H7 (cell line): ENCODE data around the gene KRTAP1-5. TPM values are rescaled to one million over a fixed set of nuclear protein-coding genes. Genes with fewer than 3 reads are reported as not detected.
A peak's percentile ranks its signal among the peaks of the same experiment; 100 is the strongest.
"Not testable (repeated sequence)": the region's sequence is repeated elsewhere in the genome, so short reads cannot be mapped to it uniquely, and the experiment has no call there.

Experiments used
- DNase-seq: peaks from one replicate; pipeline ENCODE4 v3.0.0; 2012
- H3K27me3 ChIP-seq: 2 replicates; pipeline ENCODE4 v1.6.0; 2011; ENCODE audit warnings: mild to moderate bottlenecking, low read length; ENCODE audit not compliant: control insufficient read depth, insufficient read depth
- H3K36me3 ChIP-seq: replicated peaks from 2 replicates; pipeline ENCODE4 v1.5.1; 2011; ENCODE audit warnings: low read length; ENCODE audit not compliant: control insufficient read depth, insufficient read depth
- H3K4me3 ChIP-seq: 2 replicates; pipeline ENCODE4 v1.5.1; 2011; ENCODE audit warnings: low read depth, mild to moderate bottlenecking, control low read depth, low read length, moderate library complexity; ENCODE audit not compliant: insufficient read depth
- total RNA-seq: library from RNA; depleted of rRNA; stranded (reverse); fragments of >200 nt; shearing (Covaris generic); gene quantifications from 2 replicates; pipeline ENCODE4 v1.2.3, GENCODE V29; 2014

The KRTAP1-5 gene
- total RNA-seq, 1 experiment from 2014 or later: not detected

DNA sequence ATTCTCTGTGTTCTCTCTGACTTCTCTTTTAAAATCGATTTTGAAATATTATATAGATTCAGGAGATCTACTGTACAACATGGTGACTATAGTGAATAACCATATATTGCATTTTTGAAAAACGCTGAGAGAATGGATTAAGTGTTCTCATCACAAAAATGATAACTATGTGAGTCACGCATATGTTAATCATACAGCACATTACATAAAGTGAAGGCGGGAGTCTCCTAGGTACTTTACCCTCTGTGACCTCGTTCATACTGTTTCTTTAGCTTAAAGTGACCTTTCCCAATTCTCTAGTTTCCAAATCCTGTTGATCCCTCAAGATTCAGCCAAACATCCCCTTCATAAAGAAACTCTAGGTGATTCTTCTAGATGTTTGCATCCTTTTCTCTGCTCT is 24.2 kb downstream of the KRTAP1-5 start:
- H3K36me3 ChIP-seq: no peaks in the 10 kb centered on the region
- DNase-seq: no peak
- H3K4me3 ChIP-seq: no peak overlapping the region
- H3K27me3 ChIP-seq: no peaks in the 10 kb centered on the region

DNA sequence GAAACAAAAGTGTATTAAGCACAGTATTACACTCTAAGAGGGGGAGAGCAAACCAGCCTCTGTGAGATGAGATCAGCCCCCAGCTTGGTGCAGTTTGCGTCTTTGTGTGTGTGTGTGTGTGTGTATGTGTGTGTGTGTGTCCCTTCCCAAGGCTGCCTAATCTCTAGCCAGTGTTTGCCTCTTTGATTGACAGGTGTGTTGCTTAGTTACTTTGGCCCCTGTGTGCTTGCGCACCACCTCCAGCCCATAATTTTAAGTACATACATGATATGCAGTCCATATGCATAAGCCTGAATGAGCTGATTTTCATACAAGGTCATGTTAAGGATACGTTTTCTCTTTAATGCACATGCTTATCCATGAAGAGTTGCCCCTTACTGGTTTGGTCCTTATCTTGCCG is 25.2 kb downstream of the KRTAP1-5 start:
- DNase-seq: no peak
- Histone ChIP-seq H3K4me3 (no peak overlapping the region), H3K27me3 (no peaks in the 10 kb centered on the region), H3K36me3 (no peaks in the 10 kb centered on the region)

- not testable (repeated sequence) for H3K27me3 ChIP-seq, H3K36me3 ChIP-seq, H3K4me3 ChIP-seq, DNase-seq
These were observed 27.4 kb downstream of the KRTAP1-5 start, which contains the start of gene KRTAP3-2 for GRCh38 chr17:40999563-40999962. Gene KRTAP3-2, minus strand, starts transcription at chr17:40999906. Its CDS starts 53 bp downstream, at chr17:40999853.

DNA sequence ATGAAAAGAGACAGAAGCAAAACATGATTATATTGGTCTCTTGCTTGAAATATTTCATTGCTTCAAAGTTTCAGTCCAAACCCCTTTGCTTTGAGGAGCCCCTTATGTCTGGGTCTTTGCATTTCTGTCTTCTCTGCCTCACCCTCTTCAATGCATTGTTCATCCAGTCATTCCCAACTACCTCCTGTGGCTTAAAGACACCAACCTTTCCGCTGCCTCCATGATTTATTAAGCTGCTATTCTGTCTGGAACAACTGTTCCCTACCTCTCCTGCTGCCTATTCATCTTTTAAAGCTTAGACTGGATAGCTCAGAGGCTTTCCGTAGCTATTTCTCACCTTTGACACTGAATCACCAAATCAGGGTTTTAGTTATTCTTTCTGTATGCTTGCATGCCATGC is 29.6 kb downstream of the KRTAP1-5 start:
- Histone ChIP-seq H3K27me3 (no peaks in the 10 kb centered on the region), H3K36me3 (no peaks in the 10 kb centered on the region), H3K4me3 (no peak overlapping the region)
- no peak for DNase-seq

GRCh38 chr17:40996829-40997228 is 30.2 kb downstream of the KRTAP1-5 start:
- Histone ChIP-seq H3K36me3 (no peaks in the 10 kb centered on the region), H3K27me3 (no peaks in the 10 kb centered on the region), H3K4me3 (no peak overlapping the region)
- no peak for DNase-seq

DNA sequence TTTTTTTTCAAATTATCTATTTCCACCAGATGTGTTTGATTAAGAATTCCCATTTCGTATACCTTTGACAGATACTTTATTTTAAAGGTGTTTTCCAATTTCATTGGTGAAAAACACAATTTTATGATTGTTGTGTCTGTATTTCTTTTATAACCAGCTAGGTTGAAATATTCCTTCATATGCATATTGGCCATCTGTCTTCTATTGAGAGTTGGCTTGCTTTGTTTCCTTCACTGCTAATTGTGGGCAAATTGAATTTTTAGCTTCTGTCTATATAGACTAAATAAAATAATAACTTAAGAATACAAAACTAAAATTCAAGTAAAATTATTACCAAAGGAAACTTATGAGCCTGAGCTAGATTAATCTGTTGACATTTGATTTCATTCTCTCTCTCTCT is 31.9 kb downstream of the KRTAP1-5 start:
- Histone ChIP-seq H3K4me3 (no peak overlapping the region), H3K36me3 (no peaks in the 10 kb centered on the region), H3K27me3 (no peaks in the 10 kb centered on the region)
- DNase-seq: no peak

DNA sequence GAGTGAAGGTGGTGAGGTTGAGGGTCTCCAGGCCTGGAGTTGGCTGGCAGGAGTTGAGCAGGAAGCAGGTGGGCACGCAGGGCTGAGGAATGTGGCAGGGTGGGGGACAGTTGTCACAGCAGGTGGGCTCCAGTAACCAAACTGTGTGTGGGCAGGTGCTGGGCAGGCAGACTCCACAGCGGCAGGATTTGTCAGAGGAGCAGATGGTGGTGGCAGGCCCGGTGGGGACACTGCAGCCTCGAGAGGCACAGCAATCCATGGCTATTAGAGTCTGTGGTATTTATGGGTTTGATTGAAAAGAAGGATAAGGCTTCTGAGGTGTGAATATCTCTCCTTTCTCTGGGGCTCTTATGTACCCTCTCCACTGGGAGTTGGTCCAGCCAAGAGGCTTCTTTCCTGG is 33.2 kb downstream of the KRTAP1-5 start, which contains the start of gene KRTAP3-3:
KRTAP3-3 (minus strand) TSS at position 326 of the 400 bp plus-strand sequence; CDS start at position 259, 67 bp downstream.
- Histone ChIP-seq H3K27me3 (no peaks in the 10 kb centered on the region), H3K36me3 (no peaks in the 10 kb centered on the region), H3K4me3 (no peak within 1 kb of the TSS)
- DNase-seq: no peak

DNA sequence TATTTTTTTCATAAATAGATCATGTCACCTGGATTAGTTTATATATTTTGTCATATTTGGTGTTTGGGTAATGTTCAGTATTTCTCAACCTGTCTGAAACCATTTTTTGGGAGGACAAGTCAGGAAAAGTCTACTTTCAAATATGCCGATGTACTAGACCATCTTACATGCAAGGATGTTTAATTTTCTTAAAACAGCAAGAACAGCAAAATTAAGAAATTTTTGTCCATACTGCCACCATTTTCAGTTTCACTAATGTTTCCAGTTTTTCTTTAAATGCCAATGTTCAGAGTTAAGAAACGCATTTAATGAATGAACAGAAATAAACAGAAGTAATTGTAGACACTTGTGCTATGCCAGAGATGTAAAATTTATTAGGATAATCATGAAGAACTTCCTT is 33.9 kb downstream of the KRTAP1-5 start:
- no peak overlapping the region for H3K4me3 ChIP-seq
- H3K36me3 ChIP-seq: no peaks in the 10 kb centered on the region
- no peak for DNase-seq
- H3K27me3 ChIP-seq: no peaks in the 10 kb centered on the region

DNA sequence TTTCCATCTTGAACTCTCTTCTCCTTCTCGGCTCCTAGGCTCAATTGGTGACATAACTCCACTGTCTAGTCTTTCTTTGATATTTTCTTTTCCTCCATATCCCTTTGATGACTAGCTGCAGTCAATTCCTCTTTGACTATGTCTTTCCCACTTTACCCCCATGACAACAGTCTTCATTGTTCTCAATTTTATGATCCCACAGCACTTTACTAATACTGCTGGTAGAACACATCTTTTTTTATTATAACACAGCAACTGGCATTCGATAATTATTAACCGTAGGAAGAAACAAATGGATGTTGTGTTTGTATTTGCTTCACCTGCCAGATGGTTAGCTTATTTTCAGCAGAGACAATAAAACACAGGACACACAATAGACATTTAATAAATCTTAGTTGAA is 34.3 kb downstream of the KRTAP1-5 start:
- no peak for DNase-seq
- Histone ChIP-seq H3K4me3 (no peak overlapping the region), H3K36me3 (no peaks in the 10 kb centered on the region), H3K27me3 (no peaks in the 10 kb centered on the region)

- Histone ChIP-seq H3K36me3 (no peaks in the 10 kb centered on the region), H3K27me3 (no peaks in the 10 kb centered on the region), H3K4me3 (no peak overlapping the region)
- DNase-seq: no peak
These were observed 40.1 kb downstream of the KRTAP1-5 start for GRCh38 chr17:40986920-40987319.

- H3K4me3 ChIP-seq: no peak within 1 kb of the TSS
- DNase-seq: no peak
- H3K27me3 ChIP-seq: no peaks in the 10 kb centered on the region
- H3K36me3 ChIP-seq: no peaks in the 10 kb centered on the region
These were observed 42.8 kb downstream of the KRTAP1-5 start, which contains the start of gene KRT40 for GRCh38 chr17:40984226-40984625. Gene KRT40, minus strand, starts transcription at chr17:40984326. Its CDS starts 53 bp downstream, at chr17:40984273.

DNA sequence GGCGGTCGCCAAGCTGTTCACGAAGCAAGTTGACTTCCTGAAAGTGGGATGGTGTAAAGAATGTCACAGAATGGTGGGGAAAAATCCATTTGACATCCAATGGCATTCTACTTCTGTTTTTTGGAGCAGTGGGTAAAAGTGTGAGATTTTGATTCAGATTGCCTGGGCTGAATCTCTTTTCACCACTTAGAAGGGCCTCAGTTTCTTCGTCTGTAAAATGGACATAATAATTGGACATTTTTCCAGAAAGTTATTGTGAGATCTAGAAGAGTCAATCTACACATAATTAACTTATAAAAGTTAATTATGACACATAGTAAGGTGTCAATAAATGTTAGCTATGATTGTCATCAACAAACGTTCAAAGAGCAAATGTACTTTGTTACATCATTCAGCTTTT is 45.9 kb downstream of the KRTAP1-5 start:
- no peak for DNase-seq
- Histone ChIP-seq H3K36me3 (no peaks in the 10 kb centered on the region), H3K4me3 (no peak overlapping the region), H3K27me3 (no peaks in the 10 kb centered on the region)

GRCh38 chr17:40980596-40980995 is 46.4 kb downstream of the KRTAP1-5 start:
- Histone ChIP-seq H3K36me3 (no peaks in the 10 kb centered on the region), H3K4me3 (no peak overlapping the region), H3K27me3 (no peaks in the 10 kb centered on the region)
- DNase-seq: no peak

DNA sequence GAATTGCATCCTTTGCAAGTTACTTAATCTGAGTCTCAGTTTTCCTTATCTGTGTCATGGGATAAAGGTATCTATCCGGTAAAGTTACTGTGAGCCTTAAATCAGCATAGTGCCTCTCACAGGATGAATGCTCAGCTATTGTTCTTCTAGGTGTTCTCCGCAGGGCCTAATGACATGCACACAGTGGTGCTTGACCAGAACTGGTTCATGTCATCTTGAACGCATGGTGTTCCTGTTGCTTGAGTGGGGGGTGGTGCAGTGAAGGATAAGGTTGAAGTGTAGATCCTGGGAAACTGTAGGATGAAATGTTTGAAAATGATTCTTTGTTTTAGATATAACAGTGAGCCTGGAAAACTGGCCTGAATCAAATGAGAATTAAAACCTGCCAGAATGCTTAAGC is 46.9 kb downstream of the KRTAP1-5 start:
- Histone ChIP-seq H3K27me3 (no peaks in the 10 kb centered on the region), H3K4me3 (no peak overlapping the region), H3K36me3 (no peaks in the 10 kb centered on the region)
- DNase-seq: peak; percentile 35

DNA sequence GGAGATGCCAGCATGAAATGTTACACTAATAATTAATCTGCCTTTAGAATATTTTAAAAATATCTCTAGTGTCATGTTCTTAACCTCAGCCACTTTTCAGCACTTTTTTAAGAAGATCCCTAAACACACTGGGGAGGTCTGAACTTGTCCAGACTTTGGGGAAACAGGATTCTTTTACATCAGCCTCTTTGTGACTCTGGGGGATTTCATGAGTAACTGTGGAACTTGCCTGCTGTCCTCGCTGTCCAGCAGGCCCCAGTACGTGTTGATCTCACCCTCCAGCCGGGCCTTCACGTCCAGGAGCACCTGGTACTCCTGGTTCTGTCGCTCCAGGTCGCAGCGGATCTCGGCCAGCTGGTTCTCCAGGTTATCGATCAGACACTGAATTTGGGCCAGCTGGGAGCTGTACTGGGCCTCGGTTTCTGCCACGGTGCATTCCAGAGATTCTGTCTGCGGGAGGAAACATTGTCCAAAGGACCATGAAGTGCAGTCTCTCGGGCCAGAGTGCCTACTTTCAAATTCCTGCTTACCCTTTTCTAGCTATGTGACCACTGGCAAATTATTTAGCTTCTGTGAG is 48.3 kb downstream of the KRTAP1-5 start:
- no peak for DNase-seq
- Histone ChIP-seq H3K36me3 (no peaks in the 10 kb centered on the region), H3K27me3 (no peaks in the 10 kb centered on the region), H3K4me3 (no peak overlapping the region)
